Measurements from ENCODE around the gene CORIN. TPM values are rescaled to one million over a fixed set of nuclear protein-coding genes. Genes with fewer than 3 reads are reported as not detected.
"Not testable (repeated sequence)": the region's sequence is repeated elsewhere in the genome, so short reads cannot be mapped to it uniquely, and the experiment has no call there.

CORIN gene
- total RNA-seq, 1 donor from 2014 or later = 53.9 TPM

- DNase-seq (ENCODE audit: missing footprints) (no peak), ATAC-seq (no peak)
- intact Hi-C loops (cut with DNase I) = no loop called here
Measured at GRCh38 chr4:47711646-47712045, 126.2 kb downstream of the CORIN start.

- intact Hi-C loops (cut with DNase I) = no loop called here
- ATAC-seq (no peak), DNase-seq (ENCODE audit: missing footprints) (no peak)
Measured at GRCh38 chr4:47711183-47711582, 126.7 kb downstream of the CORIN start.

- not testable (repeated sequence) for DNase-seq (ENCODE audit: missing footprints); ATAC-seq
- intact Hi-C loops (cut with DNase I) = loop anchor here (5.0 kb wide), 2 partner anchors 41 to 81 kb away; no protein-coding TSS in a partner anchor
Measured at GRCh38 chr4:47706352-47706751, 131.5 kb downstream of the CORIN start.

- DNase-seq (ENCODE audit: missing footprints) = no peak
- ATAC-seq = peak; percentile 60
- intact Hi-C loops (cut with DNase I) = loop anchor here (1.0 to 5.0 kb wide), 3 partner anchors 42 to 131 kb away; no protein-coding TSS in a partner anchor
Measured at GRCh38 chr4:47705326-47705981, 132.4 kb downstream of the CORIN start.

GRCh38 chr4:47704693-47705325, 133.1 kb downstream of the CORIN start:
- peak; percentile 94 for ATAC-seq
- intact Hi-C loops (cut with DNase I) = loop anchor here (1.0 to 5.0 kb wide), 3 partner anchors 42 to 131 kb away; no protein-coding TSS in a partner anchor
- no peak for DNase-seq (ENCODE audit: missing footprints)

- intact Hi-C loops (cut with DNase I) = no loop called here
- ATAC-seq (no peak), DNase-seq (ENCODE audit: missing footprints) (no peak)
Measured at GRCh38 chr4:47703956-47704355, 133.9 kb downstream of the CORIN start.

- no peak for ATAC-seq
- DNase-seq (ENCODE audit: missing footprints) = no peak
- intact Hi-C loops (cut with DNase I) = no loop called here
Measured at GRCh38 chr4:47703008-47703407, 134.9 kb downstream of the CORIN start.

- DNase-seq (ENCODE audit: missing footprints) (no peak), ATAC-seq (no peak)
- intact Hi-C loops (cut with DNase I) = no loop called here
Measured at GRCh38 chr4:47701286-47701685, 136.6 kb downstream of the CORIN start.

GRCh38 chr4:47698837-47699236, 139.0 kb downstream of the CORIN start:
- ATAC-seq = no peak
- no peak for DNase-seq (ENCODE audit: missing footprints)
- intact Hi-C loops (cut with DNase I) = no loop called here

GRCh38 chr4:47696823-47697222, 141.0 kb downstream of the CORIN start:
- intact Hi-C loops (cut with DNase I) = no loop called here
- ATAC-seq (no peak), DNase-seq (ENCODE audit: missing footprints) (no peak)

GRCh38 chr4:47695260-47695659, 142.6 kb downstream of the CORIN start:
- ATAC-seq = no peak
- no peak for DNase-seq (ENCODE audit: missing footprints)
- intact Hi-C loops (cut with DNase I) = no loop called here

GRCh38 chr4:47694322-47694721, 143.5 kb downstream of the CORIN start:
- ATAC-seq (no peak), DNase-seq (ENCODE audit: missing footprints) (no peak)
- intact Hi-C loops (cut with DNase I) = no loop called here

GRCh38 chr4:47692691-47693090, 145.2 kb downstream of the CORIN start:
- no peak for ATAC-seq

GRCh38 chr4:47691757-47692383, 146.0 kb downstream of the CORIN start:
- intact Hi-C loops (cut with DNase I); DNase-seq (ENCODE audit: missing footprints); ATAC-seq: not testable (repeated sequence)

More at GRCh38 chr4:47692691-47693090, 145.2 kb downstream of the CORIN start:
- no peak for DNase-seq (ENCODE audit: missing footprints)
- intact Hi-C loops (cut with DNase I) = no loop called here

- intact Hi-C loops (cut with DNase I) = no loop called here
- no peak for ATAC-seq
- DNase-seq (ENCODE audit: missing footprints) = no peak
Measured at GRCh38 chr4:47690611-47691010, 147.3 kb downstream of the CORIN start.

- ATAC-seq = peak; percentile 78
- DNase-seq (ENCODE audit: missing footprints) = peak; percentile 68
- intact Hi-C loops (cut with DNase I) = loop anchor here (5.0 to 10.0 kb wide), 3 partner anchors 151 to 246 kb away; partner anchors contain the start of genes CORIN and NFXL1
Measured at GRCh38 chr4:47686294-47686872, 151.5 kb downstream of the CORIN start.

GRCh38 chr4:47675806-47676205, 162.1 kb downstream of the CORIN start:
- intact Hi-C loops (cut with DNase I) = loop anchor here (10.0 kb wide), 1 partner anchor 409 kb away; no protein-coding TSS in a partner anchor
- no peak for ATAC-seq
- no peak for DNase-seq (ENCODE audit: missing footprints)

GRCh38 chr4:47674144-47674543, 163.7 kb downstream of the CORIN start:
- DNase-seq (ENCODE audit: missing footprints) = no peak
- no peak for ATAC-seq
- intact Hi-C loops (cut with DNase I) = loop anchor here (10.0 kb wide), 1 partner anchor 411 kb away; no protein-coding TSS in a partner anchor

GRCh38 chr4:47672696-47673095, 165.2 kb downstream of the CORIN start:
- DNase-seq (ENCODE audit: missing footprints) (no peak), ATAC-seq (no peak)
- intact Hi-C loops (cut with DNase I) = loop anchor here (10.0 kb wide), 1 partner anchor 412 kb away; no protein-coding TSS in a partner anchor
